Measurements from ENCODE around the gene DACT3.

DNA sequence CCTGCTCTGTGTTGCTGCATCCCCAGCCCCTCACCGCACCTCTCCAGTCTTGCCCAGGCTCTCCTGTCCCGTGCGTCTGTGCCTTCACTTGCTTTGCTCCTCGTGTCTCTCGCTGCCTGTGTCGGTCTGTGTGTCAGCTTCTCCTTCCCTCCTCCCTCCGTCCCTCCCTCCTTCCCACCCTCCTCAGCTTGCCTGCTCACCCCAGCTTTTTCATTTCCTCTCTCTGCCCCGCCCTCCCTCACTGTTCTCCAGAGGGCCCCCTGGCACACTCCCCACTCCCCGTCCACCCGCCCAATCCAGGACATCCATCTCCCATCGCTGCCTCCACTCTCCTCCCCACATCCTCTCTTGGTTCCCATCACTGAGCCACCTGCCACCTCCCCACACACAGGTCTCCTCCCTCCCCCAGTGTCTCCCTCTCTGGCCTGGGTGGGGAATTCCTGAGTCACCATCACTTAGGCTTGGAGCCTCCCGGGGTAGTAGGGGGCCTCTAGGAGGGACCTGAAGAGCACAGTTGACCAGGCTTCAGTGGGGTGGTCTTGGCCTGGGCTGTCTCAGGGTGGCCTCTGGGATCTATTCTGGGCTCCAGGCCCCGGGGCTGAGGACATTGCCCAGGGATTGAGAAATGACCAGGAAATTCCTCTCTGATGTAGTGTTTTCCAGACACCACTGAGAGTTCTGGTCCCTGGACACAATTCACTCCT, 35.9 kb downstream of the DACT3 start, which contains the start of gene PTGIR:
- no peak for TF ChIP-seq GATA3 (IDR thresholded peaks at IDR 0.05; ENCODE audit: low read depth, low read length)
- TF ChIP-seq GATA2 (IDR thresholded peaks at IDR 0.05; ENCODE audit: low read depth, low read length): no peak

Data from SH-SY5Y (cell line).